Kidney glomerular epithelial cell (primary cell): ENCODE results near the gene SUMO4.
"Not testable (repeated sequence)": the region's sequence is repeated elsewhere in the genome, so short reads cannot be mapped to it uniquely, and the experiment has no call there.

Experiments
- DNase-seq: peaks from one replicate; lab custom pipeline; 2025; lab: John Stamatoyannopoulos, UW

SUMO4 gene

DNA sequence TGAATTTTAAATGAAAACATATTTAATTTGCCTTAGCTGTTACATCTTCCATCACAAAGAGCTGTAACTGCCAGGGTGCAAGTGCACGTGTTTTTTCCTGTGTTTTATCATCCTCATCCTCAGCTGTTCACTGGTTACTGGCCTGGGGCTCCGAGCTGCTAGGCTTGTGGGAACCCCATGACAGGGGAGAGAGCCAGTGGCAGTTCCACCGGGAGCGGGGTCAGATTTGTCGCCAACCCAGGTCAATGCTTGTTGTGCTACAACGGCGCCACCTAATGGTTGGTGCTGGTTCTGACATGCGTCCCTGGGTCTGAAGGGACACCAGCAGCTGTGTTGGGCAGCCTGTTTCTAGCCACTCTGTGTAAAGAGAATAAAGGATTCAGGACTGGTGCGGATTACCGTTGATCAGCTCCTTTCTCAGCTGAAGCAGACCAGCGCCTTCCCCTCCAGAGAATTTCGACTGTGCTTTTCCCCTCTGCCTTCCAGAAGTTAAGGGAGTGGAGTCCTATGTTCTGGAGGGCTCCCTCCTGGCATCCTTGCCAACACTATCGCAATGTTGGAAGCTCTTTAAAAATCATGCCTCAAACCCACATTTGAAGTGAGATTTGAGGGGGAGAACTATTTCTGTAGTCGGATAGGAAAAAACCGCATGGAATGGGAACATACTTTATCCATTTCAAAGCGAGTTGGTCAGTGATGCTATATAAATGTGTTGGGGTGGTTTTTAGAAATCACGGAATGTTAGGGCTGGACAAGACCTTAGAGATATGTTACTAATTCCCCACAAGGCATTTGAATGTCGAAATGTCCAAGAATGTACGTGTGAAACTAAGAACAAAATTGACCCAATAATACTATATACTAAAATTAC, 32.1 kb downstream of the SUMO4 start:
- DNase-seq = peak; percentile 57

DNA sequence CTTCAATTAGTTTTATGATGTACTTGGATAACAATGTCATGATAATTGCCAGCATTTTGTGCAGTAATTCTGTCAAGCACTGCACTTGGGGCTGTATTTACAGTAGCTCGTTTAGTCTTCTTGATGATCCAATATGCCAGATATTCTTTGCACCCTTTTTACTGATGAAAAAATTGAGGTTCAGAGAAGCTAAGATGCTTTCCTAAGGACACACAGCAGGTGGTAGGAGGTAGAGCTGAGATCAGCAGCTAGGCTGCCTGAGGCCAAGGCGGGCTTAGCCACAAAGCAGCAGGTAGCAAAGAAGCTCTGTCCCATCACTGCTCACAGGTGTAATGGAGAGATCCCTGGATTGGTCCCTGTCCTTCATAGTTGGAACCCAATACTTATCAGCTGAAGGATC, 33.3 kb downstream of the SUMO4 start:
- DNase-seq = no peak

DNA sequence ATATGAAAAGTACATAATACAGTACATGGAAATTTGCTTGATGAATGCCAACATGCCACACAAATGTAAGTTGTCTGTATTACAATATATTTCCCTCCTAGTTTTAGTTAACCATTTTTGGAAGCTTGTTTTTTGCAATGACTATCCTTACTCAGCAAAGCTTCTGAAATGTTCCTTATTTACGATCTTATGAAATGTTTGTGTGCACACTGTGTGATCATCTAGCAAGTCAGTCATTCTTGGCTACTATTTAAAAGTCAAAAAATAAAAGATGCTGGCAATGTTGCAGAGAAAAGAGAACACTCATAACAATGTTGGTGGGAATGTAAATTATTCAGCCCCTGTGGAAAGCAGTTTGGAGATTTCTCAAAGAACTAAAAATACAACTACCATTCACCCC, 33.8 kb downstream of the SUMO4 start:
- DNase-seq = no peak

DNA sequence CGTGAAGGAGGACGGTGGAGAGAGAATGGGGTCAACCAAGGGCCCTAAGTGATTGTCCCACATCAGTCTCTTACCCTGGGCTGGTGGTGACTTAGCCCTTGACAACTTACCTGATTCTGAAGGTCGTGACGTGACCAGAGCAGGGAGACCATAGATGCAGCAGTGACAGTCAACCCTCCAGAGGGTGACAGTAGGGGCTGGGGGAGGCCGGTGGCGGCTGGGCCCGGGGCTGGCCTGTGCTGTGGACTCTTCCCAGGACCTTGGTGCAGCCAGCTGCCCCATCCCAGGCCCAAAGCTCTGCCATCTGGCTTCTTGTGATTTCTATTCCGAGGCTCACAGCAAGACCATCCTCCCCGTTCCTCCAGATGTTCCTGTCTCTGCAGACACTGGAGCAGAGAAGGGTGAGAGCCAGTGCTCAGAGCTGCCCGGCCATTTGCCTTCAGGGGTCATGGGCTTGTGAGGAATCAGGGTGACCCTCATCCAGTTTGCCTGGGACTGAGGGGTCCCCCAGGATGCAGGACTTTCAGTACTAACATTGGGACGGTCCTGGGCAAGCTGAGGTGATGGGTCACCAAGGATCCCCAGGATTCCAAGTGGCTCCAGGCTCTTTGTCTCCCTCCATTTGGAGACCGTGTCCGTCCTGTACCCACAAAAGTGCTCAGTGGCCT, 36.0 kb downstream of the SUMO4 start:
- DNase-seq = no peak

DNA sequence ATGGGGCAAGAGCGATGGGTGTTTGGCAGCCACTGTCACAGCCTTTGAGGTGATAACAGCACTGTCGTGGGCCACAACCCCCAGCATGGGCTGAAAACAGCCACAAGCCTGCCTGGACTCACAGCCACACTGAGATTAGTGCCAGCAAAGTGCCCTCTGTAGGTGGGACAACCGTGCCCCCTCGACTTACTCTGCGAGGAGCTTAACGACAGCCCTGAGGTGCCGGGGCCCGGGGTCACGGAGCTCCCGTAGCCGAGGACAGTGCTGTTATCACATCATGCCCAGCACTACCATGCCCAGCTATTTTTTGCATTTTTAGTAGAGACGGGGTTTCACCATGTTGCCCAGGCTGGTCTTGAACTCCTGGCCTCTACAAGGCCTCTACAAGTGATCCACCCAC, 36.6 kb downstream of the SUMO4 start:
- DNase-seq = no peak

DNA sequence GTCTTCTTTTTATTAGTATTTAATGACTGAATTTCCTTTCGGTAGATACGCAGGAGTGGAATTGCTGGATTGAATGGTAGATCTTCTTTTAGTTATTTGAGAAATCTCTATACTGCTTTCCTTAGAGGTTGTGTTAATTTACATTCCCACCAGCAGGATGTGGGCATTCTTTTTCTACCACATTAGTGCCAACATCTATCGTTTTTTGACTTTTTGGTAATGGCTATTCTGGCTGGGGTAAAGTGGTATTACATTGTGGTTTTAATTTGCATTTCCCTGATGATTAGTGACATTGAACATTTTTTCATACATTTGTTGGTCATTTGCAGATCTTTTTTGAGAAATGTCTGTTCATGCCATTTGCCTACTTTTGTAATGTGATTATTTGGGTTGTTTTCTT, 37.1 kb downstream of the SUMO4 start:
- no peak for DNase-seq

DNA sequence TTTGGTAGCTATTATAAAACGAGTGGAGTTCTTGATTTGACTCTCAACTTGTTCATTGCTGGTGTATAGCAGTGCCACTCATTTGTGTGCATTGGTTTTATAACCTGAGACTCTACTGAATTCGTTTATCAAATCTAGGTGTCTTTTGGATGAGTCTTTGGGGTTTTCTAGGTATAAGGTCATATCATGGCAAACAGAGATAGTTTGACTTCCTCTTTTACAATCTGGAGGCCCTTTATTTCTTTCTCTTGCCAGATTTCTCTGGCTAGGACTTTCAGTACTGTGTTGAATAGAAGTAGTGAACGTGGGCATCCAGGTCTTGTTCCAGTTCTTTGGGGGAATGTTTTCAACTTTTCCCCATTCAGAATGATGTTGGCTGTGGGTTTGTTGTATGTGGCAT, 38.8 kb downstream of the SUMO4 start:
- no peak for DNase-seq

DNA sequence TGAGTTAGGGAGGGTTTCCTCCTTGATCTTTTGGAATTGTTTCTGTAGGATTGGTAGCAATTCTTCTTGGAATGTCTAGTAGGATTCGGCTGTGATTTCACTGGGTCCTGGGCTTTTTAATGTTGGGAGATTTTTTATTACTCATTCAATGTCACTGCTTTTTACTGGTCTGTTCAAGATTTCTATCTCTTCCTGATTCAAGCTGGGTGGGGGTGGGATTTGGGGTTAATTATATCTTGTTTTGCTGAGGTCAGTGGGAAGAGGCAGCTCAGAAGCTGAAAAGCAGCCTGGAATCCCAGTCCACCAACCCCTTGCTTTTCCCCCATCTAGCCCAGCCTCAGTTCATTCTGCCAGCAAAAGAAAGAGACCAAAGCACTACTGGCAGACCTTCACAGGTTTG, 39.6 kb downstream of the SUMO4 start:
- DNase-seq = no peak

DNA sequence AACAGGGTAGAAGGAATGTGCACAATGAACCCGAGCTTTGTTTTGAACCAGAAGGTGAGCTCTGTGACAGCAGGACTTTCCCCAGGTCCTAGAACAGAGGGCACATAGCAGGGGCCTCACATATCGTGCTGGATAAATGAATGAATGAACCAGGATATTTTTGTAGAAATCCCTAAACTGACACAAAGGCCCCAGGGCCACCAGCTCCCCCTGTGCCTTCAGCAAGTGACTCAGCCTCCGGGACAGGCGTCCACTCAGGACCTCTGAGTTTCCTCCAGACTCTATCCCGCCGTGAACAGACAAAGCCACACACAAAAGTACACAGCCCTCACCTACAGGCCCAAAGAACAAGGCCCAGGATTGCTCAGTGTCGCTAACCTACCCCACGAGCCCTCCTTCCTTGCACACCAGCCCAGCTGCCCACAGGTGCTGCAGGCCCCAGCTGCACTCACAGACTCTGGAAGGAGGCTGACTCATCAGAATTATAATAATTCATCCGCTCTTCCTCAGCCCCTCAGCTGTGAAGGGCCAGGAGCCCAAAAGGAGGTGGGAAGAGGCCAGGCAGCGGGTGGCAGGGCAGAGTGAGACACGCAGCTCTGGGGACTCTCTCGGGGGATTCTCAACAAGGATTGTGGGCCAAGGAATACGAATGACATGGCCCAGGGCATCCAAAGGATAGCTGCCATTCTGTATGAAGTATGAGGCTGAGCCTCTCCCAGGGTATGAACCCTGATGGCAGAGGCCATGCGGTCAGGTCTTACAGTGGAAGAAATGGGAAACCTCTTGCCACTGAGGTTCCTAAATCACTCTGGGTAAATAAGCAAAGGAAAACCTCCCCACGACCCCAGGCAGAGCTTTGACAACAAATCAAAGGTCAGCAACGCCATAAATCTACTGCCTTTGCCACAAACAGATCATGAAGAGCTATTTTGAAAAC, 40.9 kb downstream of the SUMO4 start:
- DNase-seq = no peak

DNA sequence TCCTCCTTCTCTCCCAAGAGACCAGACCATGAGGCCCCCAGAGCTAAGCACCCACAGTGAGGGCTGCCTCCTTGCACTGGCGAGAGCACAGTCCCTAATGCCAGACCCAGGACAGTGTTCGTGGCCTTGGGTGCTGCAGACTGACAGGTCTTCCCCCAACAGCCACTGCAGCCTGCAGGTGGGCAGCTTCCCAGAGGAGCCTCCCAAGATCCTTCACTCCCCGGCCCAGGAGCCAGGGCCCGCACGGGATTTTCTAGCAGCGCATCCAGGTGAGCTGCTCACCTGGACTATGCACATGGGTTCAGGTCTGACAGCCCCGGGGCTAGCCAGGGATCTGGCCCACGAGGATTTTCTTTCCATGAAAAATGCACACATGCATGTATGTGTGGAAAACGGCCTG, 41.7 kb downstream of the SUMO4 start:
- no peak for DNase-seq

DNA sequence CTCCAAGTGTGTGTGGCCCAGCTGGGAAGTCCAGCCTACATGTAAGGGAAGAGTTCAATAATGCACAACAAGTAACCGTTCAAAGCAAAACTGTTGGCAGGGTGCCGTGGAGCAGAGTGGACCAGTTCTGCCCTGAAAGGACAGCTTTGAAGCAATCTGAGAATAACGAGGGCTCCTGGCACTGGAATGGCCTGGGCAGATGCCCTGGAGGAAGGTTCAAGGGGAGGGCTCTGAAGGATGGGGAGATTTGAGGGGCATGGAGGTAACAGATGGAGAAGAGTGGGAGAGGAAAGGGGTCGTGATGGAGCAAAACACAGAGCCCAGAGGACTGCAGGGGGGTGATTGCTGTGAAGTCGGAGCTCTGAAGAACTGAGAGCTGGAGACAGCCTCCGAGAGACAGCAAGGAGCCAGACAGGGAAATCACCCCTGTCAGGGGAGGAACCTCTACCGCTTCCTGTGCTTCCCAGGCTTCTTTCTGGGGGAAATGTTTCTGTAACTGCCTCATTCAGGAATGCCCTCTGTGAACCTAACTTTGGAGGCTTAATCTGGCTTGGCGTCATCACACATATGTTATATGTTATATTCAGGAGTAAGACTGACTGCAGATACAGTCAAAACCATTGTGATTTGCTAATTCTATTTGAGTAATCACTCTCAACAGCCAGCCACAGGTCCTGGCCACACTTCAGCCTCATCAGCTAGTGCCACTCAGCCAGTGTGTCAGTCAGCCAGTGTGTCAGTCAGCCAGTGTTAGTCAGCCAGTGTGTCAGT, 43.5 kb downstream of the SUMO4 start:
- DNase-seq = no peak

DNA sequence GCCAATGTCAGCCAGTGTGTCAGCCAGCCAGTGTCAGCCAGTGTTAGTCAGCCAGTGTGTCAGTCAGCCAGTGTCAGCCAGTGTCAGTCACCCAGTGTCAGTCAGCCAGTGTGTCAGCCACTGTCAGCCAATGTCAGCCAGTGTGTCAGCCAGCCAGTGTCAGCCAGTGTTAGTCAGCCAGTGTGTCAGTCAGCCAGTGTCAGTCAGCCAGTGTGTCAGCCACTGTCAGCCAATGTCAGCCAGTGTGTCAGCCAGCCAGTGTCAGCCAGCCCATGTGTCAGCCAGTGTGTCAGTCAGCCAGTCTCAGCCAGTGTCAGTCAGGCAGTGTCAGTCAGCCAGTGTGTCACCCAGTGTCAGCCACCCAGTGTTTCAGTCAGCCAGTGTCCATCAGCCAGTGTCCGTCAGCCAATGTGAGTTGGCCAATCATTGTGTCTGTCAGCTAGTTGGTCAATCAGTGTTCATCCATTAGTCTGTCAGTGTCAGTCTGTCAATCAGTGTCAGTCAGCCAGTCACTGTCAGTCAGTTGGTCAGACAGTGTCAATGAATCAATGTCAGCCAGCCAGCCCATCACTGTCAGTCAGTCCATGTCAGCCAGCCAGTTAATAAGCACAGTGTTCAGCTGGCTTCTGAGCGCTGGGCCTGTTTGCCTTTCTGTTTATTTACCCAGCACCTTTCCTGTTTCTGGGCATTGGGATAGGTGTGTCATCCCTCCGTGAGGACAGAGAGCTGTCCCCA, 44.5 kb downstream of the SUMO4 start:
- not testable (repeated sequence) for DNase-seq

DNA sequence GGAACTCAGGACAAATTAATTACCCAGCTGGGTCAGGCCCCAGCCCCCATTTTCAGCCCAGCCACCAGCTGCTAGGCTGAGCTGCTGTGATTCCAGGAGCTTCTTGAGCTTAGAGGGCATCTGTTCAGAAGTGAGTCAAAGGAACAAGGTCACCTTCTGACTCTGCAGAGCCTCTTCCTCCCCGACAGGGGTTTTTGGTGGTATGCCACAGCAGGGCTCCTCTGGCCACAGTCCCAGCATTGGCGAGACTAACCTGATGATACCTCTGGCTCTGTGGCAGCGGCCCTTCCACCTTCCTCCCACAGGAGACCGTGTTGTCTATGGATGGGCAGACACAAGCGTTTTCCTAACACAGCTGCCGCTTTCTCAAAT, 45.0 kb downstream of the SUMO4 start:
- no peak for DNase-seq

DNA sequence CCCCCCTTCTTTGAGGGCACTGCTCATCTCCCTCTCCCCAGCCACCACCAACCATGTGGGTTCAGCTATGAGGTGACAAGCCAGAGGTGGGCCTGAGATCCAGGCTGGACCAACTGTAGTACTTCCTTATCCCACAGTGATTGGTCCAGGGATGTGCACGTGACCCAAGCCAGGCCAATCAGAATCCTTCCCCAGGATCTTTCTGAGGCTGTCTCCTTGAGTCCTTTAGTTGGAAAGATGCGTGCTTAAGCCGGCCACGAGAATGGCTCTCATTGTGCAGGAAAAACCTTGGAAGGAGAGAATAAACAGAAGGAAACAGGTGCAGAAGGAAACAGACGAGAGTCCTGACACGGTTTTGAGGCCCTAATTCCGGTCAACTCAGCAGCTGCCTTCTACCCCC, 45.5 kb downstream of the SUMO4 start:
- DNase-seq = no peak

DNA sequence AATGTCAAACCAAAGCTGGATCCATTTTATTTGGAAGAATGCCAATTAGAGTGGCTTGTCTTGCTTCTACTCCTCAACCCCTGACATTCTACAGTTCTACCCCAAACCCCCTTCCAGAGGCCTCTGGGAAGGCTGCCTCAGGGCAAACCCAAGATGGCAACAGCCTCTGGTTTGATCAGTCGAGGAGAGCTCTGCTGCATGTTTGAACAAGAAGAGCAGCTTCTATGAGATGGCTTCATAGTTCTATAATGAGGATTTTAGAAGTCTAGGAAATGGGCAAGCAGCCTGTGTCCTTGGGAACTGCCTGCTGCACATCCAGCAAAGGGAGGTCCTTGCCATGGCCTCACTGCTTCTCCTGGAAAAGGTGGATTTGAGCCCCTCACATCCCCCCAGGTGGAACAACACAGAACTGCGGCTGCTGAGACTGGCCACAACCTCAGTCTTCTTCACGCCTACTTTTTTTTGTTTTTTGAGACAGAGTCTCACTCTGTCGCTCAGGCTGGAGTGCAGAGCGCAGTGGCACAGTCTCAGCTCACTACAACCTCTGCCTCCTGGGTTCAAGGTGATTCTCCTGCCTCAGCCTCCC, 46.8 kb downstream of the SUMO4 start:
- no peak for DNase-seq

DNA sequence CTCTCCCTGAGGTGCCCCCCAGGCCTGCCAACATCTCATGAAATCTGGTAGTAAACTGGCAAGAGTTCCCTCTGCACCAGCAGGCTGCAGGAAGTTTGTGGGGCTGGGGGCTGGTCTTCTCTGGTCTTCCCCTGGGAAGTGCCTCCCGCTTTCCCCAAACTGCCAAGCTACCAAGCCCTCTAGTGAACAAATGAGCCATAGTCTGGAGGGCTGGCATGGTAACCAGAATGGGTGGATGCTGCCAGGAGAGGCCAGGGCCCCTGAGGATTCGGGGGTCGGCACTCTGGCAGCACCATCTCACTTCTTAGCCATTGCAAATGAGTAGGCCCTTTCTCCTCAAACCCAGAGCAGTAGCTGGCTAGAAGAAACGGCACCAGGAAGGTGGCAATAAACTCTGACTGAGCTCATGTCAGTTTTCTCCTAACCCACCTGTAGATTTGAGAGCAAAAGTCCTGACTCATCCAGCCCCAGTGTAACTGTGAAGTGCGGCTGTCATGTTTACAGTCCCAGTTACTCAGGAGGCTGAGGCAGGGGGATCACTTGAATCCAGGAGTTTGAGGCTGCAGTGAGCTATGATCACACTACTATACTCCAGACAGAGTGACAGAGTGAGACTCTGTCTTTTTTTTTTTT, 48.9 kb downstream of the SUMO4 start:
- DNase-seq = no peak

DNA sequence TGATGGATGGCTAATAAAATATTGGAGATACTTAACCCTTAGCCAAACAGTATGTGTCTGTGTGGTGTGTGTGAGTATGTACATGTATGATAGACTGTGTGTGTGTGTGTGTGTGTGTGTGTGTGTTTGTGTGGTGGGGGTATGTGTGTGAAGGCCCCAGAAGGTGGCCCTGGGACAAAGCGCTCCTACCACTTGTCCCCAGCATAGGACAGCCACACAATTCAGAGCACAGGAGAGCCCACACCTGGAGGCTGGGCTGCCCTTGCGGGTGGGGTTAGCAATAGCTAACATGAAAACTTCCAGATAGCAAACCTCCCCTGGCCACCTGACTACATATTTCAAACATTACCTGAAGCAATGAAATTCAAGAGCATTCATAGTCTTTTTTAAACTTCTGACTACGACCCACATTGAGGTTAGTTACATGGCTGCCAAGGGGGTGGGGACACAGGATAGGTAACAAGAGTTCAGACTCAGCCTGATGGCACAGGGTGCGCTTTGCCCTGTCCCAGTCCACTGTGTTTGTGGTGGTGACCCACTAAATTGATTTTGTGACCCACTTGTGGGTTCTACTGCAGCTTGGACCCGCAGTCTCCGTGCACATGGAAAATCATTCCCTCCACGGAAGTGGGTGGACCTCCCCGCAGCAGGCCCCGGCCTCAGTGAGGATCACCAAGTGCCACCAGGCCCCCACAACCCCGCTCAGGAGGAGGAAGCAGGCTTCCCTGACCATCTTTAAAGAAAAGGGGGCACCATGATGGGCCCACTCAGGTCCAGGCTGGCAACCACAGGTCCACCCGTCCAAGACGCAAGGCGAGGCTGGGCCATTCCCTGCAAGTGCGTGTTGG, 50.0 kb downstream of the SUMO4 start:
- DNase-seq = no peak
